Spinal cord (tissue), 10 donors: ENCODE results near the gene TECRL. TPM values are rescaled to one million over a fixed set of nuclear protein-coding genes. Genes with fewer than 3 reads are reported as not detected.

Source experiments
- DNase-seq, 6 donors: peaks; one replicate each; pipeline versions ENCODE4 v3.0.0 to v3.0.0-alpha.2; 2013 to 2015; ENCODE audit warnings: low spot score in 6 of 6, low read depth in 4 of 6
- H3K27ac ChIP-seq: one replicate; pipeline ENCODE4 v1.5.1; 2013; ENCODE audit warnings: low read depth, low read length, control low read depth
- H3K27me3 ChIP-seq: one replicate; pipeline ENCODE4 v1.6.1; 2013; ENCODE audit warnings: low read length; ENCODE audit not compliant: control insufficient read depth, insufficient read depth
- H3K36me3 ChIP-seq: one replicate; pipeline ENCODE4 v1.6.1; 2013; ENCODE audit warnings: low read length; ENCODE audit not compliant: control insufficient read depth, insufficient read depth
- H3K4me1 ChIP-seq: one replicate; pipeline ENCODE4 v1.6.1; 2013; ENCODE audit warnings: low read length; ENCODE audit not compliant: control insufficient read depth, insufficient read depth
- H3K4me3 ChIP-seq: one replicate; pipeline ENCODE4 v1.5.1; 2013; ENCODE audit warnings: low read depth, low read length, control low read depth
- H3K9me3 ChIP-seq: one replicate; pipeline ENCODE4 v1.6.1; 2013; ENCODE audit warnings: low read length; ENCODE audit not compliant: control insufficient read depth, insufficient read depth
- WGBS: methylation state at CpG from one replicate; pipeline ENCODE4 v1.1.5; 2013; ENCODE audit warnings: missing lambda C conversion rate; ENCODE audit not compliant: insufficient coverage; 5-methylcytosine and 5-hydroxymethylcytosine counted together
- long read RNA-seq, 4 donors: transcript quantifications; one replicate each; lab custom pipeline, GENCODE V29; 2026
- polyA plus RNA-seq, 2 donors: library from polyadenylated mRNA; unstranded; fragments of 120-200 nt; gene quantifications; one replicate each; pipeline ENCODE4 v1.2.1, GENCODE V29; 2013; ENCODE audit not compliant: insufficient read length in 2 of 2
- total RNA-seq, 2 donors: library from RNA; depleted of rRNA in 1 of 2; stranded (reverse); fragments of 120-200 nt in 1 of 2; fragments of >200 nt in 1 of 2; gene quantifications; one replicate each; pipeline versions ENCODE4 v1.2.3 to v1.2.4, GENCODE V29; 2013 to 2014
- donor health status: healthy.

TECRL gene
- not detected for total RNA-seq
- polyA plus RNA-seq = under 1 TPM; 0.06 to 0.08 TPM
- long read RNA-seq, donor 1 = 0 reads
- long read RNA-seq, donor 2 = 0 reads
- long read RNA-seq, donor 3 = 0 reads
- long read RNA-seq, donor 4 = 0 reads

DNA sequence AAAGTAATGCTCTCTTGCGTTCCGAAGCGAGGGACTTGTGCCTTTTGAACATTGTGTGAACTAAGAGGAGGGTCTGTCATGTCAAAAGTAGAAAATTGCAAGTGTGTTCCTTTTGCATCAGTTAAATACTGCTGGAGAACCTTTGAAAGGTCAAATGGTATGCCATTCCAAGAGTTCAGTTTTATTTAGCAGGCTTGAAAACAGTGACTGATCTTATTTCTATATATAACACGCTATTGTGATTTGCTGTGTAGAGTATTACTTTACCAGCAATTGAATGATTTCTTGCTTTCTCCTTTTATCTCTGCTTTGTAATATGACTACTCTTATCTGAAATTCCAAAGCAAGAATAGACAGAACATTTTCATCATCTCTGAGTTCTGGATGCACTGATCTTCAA is at the start of gene TECRL:
Gene TECRL, minus strand, starts transcription at position 151 of the 400 bp plus-strand sequence. Its CDS starts 99 bp downstream, at position 52.
- no peak within 1 kb of the TSS for H3K4me3 ChIP-seq
- H3K9me3 ChIP-seq = no peaks in the 10 kb centered on the region
- H3K27ac ChIP-seq = no peak within 1 kb of the TSS
- H3K27me3 ChIP-seq = no peaks in the 10 kb centered on the region
- DNase-seq = no peak
- WGBS = no CpG with 5 or more reads among the region's 4 CpGs
- H3K36me3 ChIP-seq = no peaks in the 10 kb centered on the region
- no peaks in the 10 kb centered on the region for H3K4me1 ChIP-seq

- H3K4me1 ChIP-seq = no peaks in the 10 kb centered on the region
- H3K27me3 ChIP-seq = no peaks in the 10 kb centered on the region
- H3K36me3 ChIP-seq = no peaks in the 10 kb centered on the region
- H3K27ac ChIP-seq = no peak overlapping the region
- H3K4me3 ChIP-seq = no peak overlapping the region
- H3K9me3 ChIP-seq = no peaks in the 10 kb centered on the region
- no peak for DNase-seq
- 96% methylated on average over 9 of the region's 10 CpGs for WGBS
Measured at GRCh38 chr4:64432674-64433073, 23.4 kb upstream of the TECRL start.

DNA sequence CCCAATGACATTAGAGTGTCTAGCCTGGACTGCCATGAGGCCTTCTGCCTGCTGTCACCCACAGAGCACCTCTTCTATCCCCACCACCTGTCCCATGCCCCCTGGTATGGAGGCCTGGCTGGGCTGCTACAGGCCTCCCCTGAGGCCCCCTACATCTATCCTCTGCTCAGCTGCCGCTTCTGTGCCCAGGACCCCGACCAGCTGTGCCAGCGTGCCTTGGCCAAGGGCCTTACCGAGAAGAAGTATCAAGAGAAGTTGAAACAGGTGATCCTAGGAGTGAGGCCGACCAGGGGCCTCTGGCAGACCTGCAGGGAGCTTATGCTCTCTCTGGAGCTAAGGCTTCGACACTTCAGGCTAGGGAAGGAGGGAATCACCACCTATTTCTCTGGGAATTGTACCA is 21.7 kb upstream of the TECRL start:
- H3K9me3 ChIP-seq = no peaks in the 10 kb centered on the region
- H3K4me1 ChIP-seq = no peaks in the 10 kb centered on the region
- no peak overlapping the region for H3K27ac ChIP-seq
- H3K36me3 ChIP-seq = no peaks in the 10 kb centered on the region
- no peak for DNase-seq
- no peaks in the 10 kb centered on the region for H3K27me3 ChIP-seq
- H3K4me3 ChIP-seq = no peak overlapping the region
- 81% methylated on average over 5 of the region's 6 CpGs for WGBS

GRCh38 chr4:64417974-64418373 is 8.7 kb upstream of the TECRL start:
- peak; percentile 1 to 87 (median 17) for DNase-seq
- Histone ChIP-seq H3K36me3 (no peaks in the 10 kb centered on the region), H3K27me3 (no peaks in the 10 kb centered on the region), H3K4me1 (no peaks in the 10 kb centered on the region), H3K27ac (no peak overlapping the region), H3K9me3 (no peaks in the 10 kb centered on the region), H3K4me3 (no peak overlapping the region)
- 17% methylated on average over 1 of the region's 1 CpG for WGBS

GRCh38 chr4:64407000-64407399 is 2.2 kb downstream of the TECRL start:
- no peaks in the 10 kb centered on the region for H3K27me3 ChIP-seq
- H3K4me3 ChIP-seq = no peak overlapping the region
- no peak for DNase-seq
- H3K9me3 ChIP-seq = no peaks in the 10 kb centered on the region
- no peak overlapping the region for H3K27ac ChIP-seq
- no CpG with 5 or more reads among the region's 1 CpG for WGBS
- H3K4me1 ChIP-seq = no peaks in the 10 kb centered on the region
- no peaks in the 10 kb centered on the region for H3K36me3 ChIP-seq

DNA sequence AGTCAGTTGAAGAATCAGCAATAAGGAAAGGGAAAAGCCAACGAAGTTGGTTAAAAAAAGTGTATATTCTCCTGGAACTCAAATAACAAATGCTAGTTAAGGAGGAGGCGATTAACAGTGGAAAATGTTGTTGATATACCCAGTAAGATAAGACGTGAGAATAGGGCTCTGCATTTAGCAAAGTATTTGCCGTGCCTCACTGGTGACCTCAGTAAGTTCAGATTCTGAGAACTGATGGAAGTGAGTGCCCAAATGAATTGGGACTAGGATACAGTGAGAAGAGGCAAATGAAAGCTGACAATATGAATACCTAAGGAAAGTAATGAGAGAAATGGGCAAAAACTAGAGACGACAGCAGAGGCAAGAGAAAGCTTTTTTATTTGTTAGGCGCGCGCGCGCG is 3.5 kb downstream of the TECRL start:
- H3K4me1 ChIP-seq = no peaks in the 10 kb centered on the region
- WGBS = 93% methylated on average over 4 of the region's 11 CpGs

GRCh38 chr4:64402684-64403083 is 6.6 kb downstream of the TECRL start:
- DNase-seq = no peak
- H3K4me3 ChIP-seq = no peak overlapping the region
- H3K9me3 ChIP-seq = no peaks in the 10 kb centered on the region
- H3K4me1 ChIP-seq = no peaks in the 10 kb centered on the region
- WGBS = 86% methylated on average over 1 of the region's 2 CpGs
- no peaks in the 10 kb centered on the region for H3K27me3 ChIP-seq
- H3K27ac ChIP-seq = no peak overlapping the region
- H3K36me3 ChIP-seq = no peaks in the 10 kb centered on the region

More for the DNA sequence above, 3.5 kb downstream of the TECRL start:
- Histone ChIP-seq H3K4me3 (no peak overlapping the region), H3K9me3 (no peaks in the 10 kb centered on the region), H3K36me3 (no peaks in the 10 kb centered on the region), H3K27me3 (no peaks in the 10 kb centered on the region), H3K27ac (no peak overlapping the region)
- DNase-seq = no peak

DNA sequence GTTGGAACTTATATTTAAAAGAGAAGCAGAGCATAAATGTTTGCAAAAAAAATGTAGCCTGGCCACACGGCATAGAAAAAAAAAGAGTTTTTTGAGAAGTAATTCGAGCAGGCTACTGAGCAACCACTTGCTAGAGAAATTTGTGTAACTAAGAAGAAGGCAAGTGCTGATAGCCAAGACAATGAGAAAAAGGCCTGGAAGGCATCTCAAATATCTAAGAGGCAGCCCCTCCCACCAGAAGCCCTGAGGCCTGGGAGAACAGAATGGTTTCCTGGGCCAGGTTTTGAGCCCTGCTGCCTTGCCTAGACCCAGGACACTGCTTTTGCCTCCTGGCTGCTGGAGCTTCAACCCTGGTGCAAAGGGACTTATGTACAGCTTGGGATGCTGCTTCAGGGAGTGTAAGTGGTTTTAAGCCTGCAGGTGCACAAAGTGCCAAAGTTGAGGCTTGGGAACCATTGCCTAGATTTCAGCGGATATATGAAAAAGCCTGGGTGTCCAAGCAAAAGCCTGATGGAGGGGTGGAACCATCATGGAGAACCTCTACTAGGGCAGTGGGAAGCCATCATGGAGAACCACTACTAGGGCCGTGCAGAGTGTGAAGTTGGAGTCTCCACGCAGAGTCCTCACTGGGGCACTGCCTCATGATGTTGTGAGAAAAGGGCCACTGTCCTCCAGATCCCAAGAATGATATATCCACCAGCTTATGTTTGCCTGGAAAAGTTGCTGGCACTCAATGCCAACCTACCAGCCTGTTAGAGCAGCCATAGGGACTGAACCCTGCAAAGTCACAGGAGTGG is 9.7 kb downstream of the TECRL start:
- Histone ChIP-seq H3K9me3 (no peaks in the 10 kb centered on the region), H3K27ac (no peak overlapping the region), H3K27me3 (no peaks in the 10 kb centered on the region), H3K4me3 (no peak overlapping the region), H3K4me1 (no peaks in the 10 kb centered on the region), H3K36me3 (no peaks in the 10 kb centered on the region)
- 91% methylated on average over 5 of the region's 5 CpGs for WGBS
- DNase-seq = no peak

GRCh38 chr4:64394469-64394868 is 14.8 kb downstream of the TECRL start:
- Histone ChIP-seq H3K9me3 (no peaks in the 10 kb centered on the region), H3K27ac (no peak overlapping the region), H3K4me1 (no peaks in the 10 kb centered on the region), H3K27me3 (no peaks in the 10 kb centered on the region), H3K4me3 (no peak overlapping the region), H3K36me3 (no peaks in the 10 kb centered on the region)
- WGBS = no CpG with 5 or more reads among the region's 3 CpGs
- no peak for DNase-seq

DNA sequence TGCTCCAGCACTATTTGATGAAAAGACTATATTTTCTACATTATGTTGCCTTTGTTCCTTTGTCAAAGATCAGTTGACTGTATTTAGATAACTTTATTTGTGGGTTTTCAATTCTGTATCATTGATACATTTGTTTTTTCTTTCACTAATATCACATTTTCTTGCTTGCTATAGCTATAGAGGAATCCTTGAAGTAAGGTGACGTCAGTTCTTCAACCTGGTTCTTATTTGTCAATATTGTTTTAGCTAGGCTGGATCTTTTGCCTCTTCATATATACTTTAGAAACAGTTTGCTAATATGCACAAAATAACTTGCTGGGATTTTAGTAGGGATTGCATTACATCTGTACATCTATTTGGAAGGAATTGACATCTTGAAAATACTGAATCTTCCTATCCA is 21.0 kb downstream of the TECRL start:
- WGBS = no CpG with 5 or more reads among the region's 1 CpG
- no peak overlapping the region for H3K4me3 ChIP-seq
- no peaks in the 10 kb centered on the region for H3K4me1 ChIP-seq
- no peaks in the 10 kb centered on the region for H3K36me3 ChIP-seq
- H3K9me3 ChIP-seq = no peaks in the 10 kb centered on the region
- no peaks in the 10 kb centered on the region for H3K27me3 ChIP-seq
- H3K27ac ChIP-seq = no peak overlapping the region
- no peak for DNase-seq
